ENCODE results near the gene CHAT.

DNA sequence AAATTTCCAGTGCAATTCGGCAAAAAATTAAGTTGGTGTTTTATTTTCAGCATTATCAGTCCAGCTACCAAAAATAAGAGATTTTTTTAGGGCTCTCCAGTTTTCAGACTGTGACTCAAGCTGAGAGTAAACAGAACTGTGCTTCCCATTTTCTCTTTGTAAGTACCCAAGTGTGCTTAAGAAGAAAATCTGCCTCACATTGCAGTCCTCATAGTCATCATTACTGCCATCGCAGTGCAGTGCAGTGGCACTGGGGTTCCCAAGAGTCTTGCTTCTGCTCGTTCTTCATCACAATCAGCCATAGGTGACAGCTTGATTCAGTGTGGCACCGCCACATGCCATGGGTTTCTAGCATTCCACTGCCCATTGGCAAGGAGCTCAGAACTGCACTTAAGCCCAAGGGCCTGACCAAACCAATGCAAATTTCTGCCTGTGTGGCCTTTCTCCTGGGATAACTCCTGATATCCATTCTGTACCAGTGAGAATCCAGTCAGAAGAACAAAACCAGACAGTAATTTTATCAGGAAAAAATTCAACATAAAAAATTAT lies 49.3 kb upstream of the CHAT start:
- TF ChIP-seq CTCF (IDR thresholded peaks at IDR 0.05): no peak
- TF ChIP-seq POLR2A (IDR thresholded peaks at IDR 0.05): no peak

Data from esophagus squamous epithelium (tissue), 4 donors.